IMR-90 (cell line): ENCODE measurements around the gene PABPC1L. TPM values are rescaled to one million over a fixed set of nuclear protein-coding genes. Genes with fewer than 3 reads are reported as not detected.

ENCODE experiments used
- ATAC-seq: fragments of 200-7000 bp; cut with Tn5 transposase; 2 replicates; pipeline ENCODE4 v1.9.1; 2020; ENCODE audit warnings: low read depth, mild to moderate bottlenecking, moderate library complexity
- BruUV-seq: library from RNA; stranded (reverse); fragments of 400-500 nt; replicated peaks from 2 replicates; lab custom pipeline; 2021; lab: Mats Ljungman, UMichigan
- CTCF ChIA-PET: fragments of 300-600 bp; formaldehyde crosslinking; extraction: SDS; loops from one replicate; lab custom pipeline; 2021; ENCODE audit warnings: antibody characterized with exemption; lab: Yijun Ruan, JAX
- POLR2A ChIA-PET: fragments of 300-600 bp; sonication (Branson Sonifier 250); formaldehyde crosslinking; loops from one replicate; lab custom pipeline; 2022; ENCODE audit warnings: antibody characterized with exemption; ENCODE audit not compliant: unreplicated experiment; lab: Charles Lee
- DNase-seq: peaks from one replicate; pipeline ENCODE4 v3.0.0; 2013
- H2AFZ ChIP-seq: replicated peaks from 2 replicates; pipeline ENCODE3; 2013; ENCODE audit warnings: low read length, mild to moderate bottlenecking; ENCODE audit not compliant: poor library complexity
- H2AK5ac ChIP-seq: 2 replicates; pipeline ENCODE4 v1.6.1; 2013; ENCODE audit warnings: low read depth, low read length, inconsistent platforms
- H2AK9ac ChIP-seq: replicated peaks from 2 replicates; pipeline ENCODE3; 2013; ENCODE audit warnings: mild to moderate bottlenecking, low read depth, low read length, moderate library complexity; ENCODE audit not compliant: poor library complexity
- H2BK120ac ChIP-seq: 2 replicates; pipeline ENCODE4 v1.6.1; 2013; ENCODE audit warnings: low read depth, low read length, inconsistent platforms
- H2BK15ac ChIP-seq: 3 replicates; pipeline ENCODE4 v1.6.1; 2013; ENCODE audit warnings: low read depth, low read length, inconsistent platforms
- H2BK20ac ChIP-seq: 2 replicates; pipeline ENCODE4 v1.6.1; 2013; ENCODE audit warnings: low read depth, mild to moderate bottlenecking, inconsistent platforms, low read length, moderate library complexity
- H2BK5ac ChIP-seq: 2 replicates; pipeline ENCODE4 v1.6.1; 2013; ENCODE audit warnings: mild to moderate bottlenecking, low read depth, low read length, inconsistent platforms; ENCODE audit not compliant: poor library complexity, severe bottlenecking
- H3K14ac ChIP-seq: replicated peaks from 2 replicates; pipeline ENCODE4 v1.6.1; 2013; ENCODE audit warnings: low read depth, low read length, inconsistent platforms
- H3K18ac ChIP-seq: 2 replicates; pipeline ENCODE4 v1.6.1; 2013; ENCODE audit warnings: low read depth, low read length, control low read depth
- H3K23ac ChIP-seq: 2 replicates; pipeline ENCODE4 v1.6.1; 2013; ENCODE audit warnings: low read depth, low read length, inconsistent platforms
- H3K27ac ChIP-seq: 2 replicates; pipeline ENCODE4 v1.5.1; 2013; ENCODE audit warnings: mild to moderate bottlenecking, control low read depth, low read length; ENCODE audit not compliant: insufficient read depth
- H3K27me3 ChIP-seq: 2 replicates; pipeline ENCODE4 v1.6.1; 2013; ENCODE audit warnings: low read length; ENCODE audit not compliant: control insufficient read depth, insufficient read depth
- H3K36me3 ChIP-seq: 2 replicates; pipeline ENCODE4 v1.6.1; 2013; ENCODE audit warnings: low read length, mixed read lengths; ENCODE audit not compliant: control insufficient read depth, insufficient read depth
- H3K4ac ChIP-seq: 2 replicates; pipeline ENCODE4 v1.6.1; 2013; ENCODE audit warnings: low read depth, low read length, inconsistent platforms
- H3K4me1 ChIP-seq: 2 replicates; pipeline ENCODE4 v1.6.1; 2013; ENCODE audit warnings: low read length, mixed read lengths; ENCODE audit not compliant: control insufficient read depth, insufficient read depth
- H3K4me2 ChIP-seq: 2 replicates; pipeline ENCODE4 v1.6.1; 2013; ENCODE audit warnings: low read depth, mild to moderate bottlenecking, control low read depth, low read length, moderate library complexity
- H3K4me3 ChIP-seq: 2 replicates; pipeline ENCODE4 v1.5.1; 2013; ENCODE audit warnings: low read depth, mild to moderate bottlenecking, control low read depth, low read length, moderate library complexity; ENCODE audit not compliant: insufficient read depth
- H3K56ac ChIP-seq: 2 replicates; pipeline ENCODE4 v1.6.1; 2013; ENCODE audit warnings: low read length, inconsistent platforms; ENCODE audit not compliant: insufficient read depth; ENCODE audit errors: extremely low read depth
- H3K79me1 ChIP-seq, 2 experiments: 2 replicates each; pipeline ENCODE4 v1.6.1; 2013; ENCODE audit warnings: low read length in 2 of 2, inconsistent platforms in 1 of 2, low read depth in 1 of 2
- H3K9ac ChIP-seq: 2 replicates; pipeline ENCODE4 v1.6.1; 2013; ENCODE audit warnings: low read depth, low read length, control low read depth
- H3K9me1 ChIP-seq: 2 replicates; pipeline ENCODE4 v1.6.1; 2013; ENCODE audit warnings: low read length, inconsistent platforms; ENCODE audit not compliant: insufficient read depth
- H3K9me3 ChIP-seq: 2 replicates; pipeline ENCODE4 v1.6.1; 2013; ENCODE audit warnings: low read length; ENCODE audit not compliant: control insufficient read depth, insufficient read depth
- H4K20me1 ChIP-seq: 2 replicates; pipeline ENCODE4 v1.6.1; 2013; ENCODE audit warnings: low read length, inconsistent platforms; ENCODE audit not compliant: insufficient read depth
- H4K5ac ChIP-seq: 2 replicates; pipeline ENCODE4 v1.6.1; 2013; ENCODE audit warnings: mild to moderate bottlenecking, low read depth, low read length, control low read depth
- H4K8ac ChIP-seq, 2 experiments: 2 replicates each; pipeline ENCODE4 v1.6.1; 2013; ENCODE audit warnings: low read depth in 2 of 2, low read length in 2 of 2, control low read depth in 1 of 2, inconsistent platforms in 1 of 2
- H4K91ac ChIP-seq: 2 replicates; pipeline ENCODE4 v1.6.1; 2013; ENCODE audit warnings: low read depth, low read length, inconsistent platforms; ENCODE audit not compliant: insufficient read depth
- CHD1 ChIP-seq: IDR thresholded peaks from 2 replicates; pipeline ENCODE4 v1.6.1; 2012; ENCODE audit warnings: low read depth, low read length, improper control_type of control experiment
- MAFK ChIP-seq: IDR thresholded peaks from 2 replicates; pipeline ENCODE4 v1.6.1; 2012; ENCODE audit warnings: low read depth, low read length, improper control_type of control experiment
- NFE2L2 ChIP-seq: fragments of 150-350 bp; IDR thresholded peaks from 2 replicates; pipeline ENCODE4 v1.6.1; 2016; ENCODE audit warnings: low read depth, mild to moderate bottlenecking, low read length
- RAD21 ChIP-seq: IDR thresholded peaks from 2 replicates; pipeline ENCODE4 v1.6.1; 2012; ENCODE audit warnings: low read length, improper control_type of control experiment
- RCOR1 ChIP-seq: IDR thresholded peaks from 2 replicates; pipeline ENCODE4 v1.6.1; 2012; ENCODE audit warnings: mild to moderate bottlenecking, low read length, improper control_type of control experiment; ENCODE audit not compliant: insufficient replicate concordance
- RFX5 ChIP-seq: IDR thresholded peaks from 2 replicates; pipeline ENCODE4 v1.8.0; 2012; ENCODE audit warnings: low read depth, mild to moderate bottlenecking, low read length, moderate library complexity
- WGBS, 2 experiments: methylation state at CpG; one replicate each; pipeline versions ENCODE4 v1.1.5 to v1.1.7; 2013; ENCODE audit warnings: missing lambda C conversion rate in 2 of 2; ENCODE audit not compliant: insufficient read length in 1 of 2; ENCODE audit errors: extremely low coverage in 2 of 2; 5-methylcytosine and 5-hydroxymethylcytosine counted together
- dilution Hi-C: fragments of 300-500 bp; cut with HindIII; formaldehyde crosslinking; loops from one replicate; pipeline ENCODE4 v1.14.3; 2018; ENCODE audit warnings: low sequenced_read_pairs; ENCODE audit not compliant: unreplicated experiment
- in situ Hi-C: fragments of 300-500 bp; cut with MboI; formaldehyde crosslinking; loops from 3 replicates; pipeline ENCODE4 v1.14.3; 2019; ENCODE audit warnings: low sequenced_read_pairs, inconsistent platforms, mixed read lengths
- intact Hi-C: fragments of 100-400 bp; cut with micrococcal nuclease; formaldehyde crosslinking; loops from 2 replicates; pipeline ENCODE4 v1.10.0; 2022
- polyA plus RNA-seq, 3 experiments: library from polyadenylated mRNA; depleted of rRNA; stranded (reverse); fragments of >200 nt; gene quantifications; 2 replicates each; pipeline ENCODE4 v1.2.3, GENCODE V29; 2012; ENCODE audit warnings: low replicate concordance in 1 of 3
- total RNA-seq: library from RNA; depleted of rRNA; stranded (reverse); fragments of >200 nt; gene quantifications from 2 replicates; pipeline ENCODE4 v1.2.3, GENCODE V29; 2012
- TF ChIP-seq, protein P1 (sequence below): fragments of 150-350 bp; IDR thresholded peaks from 2 replicates; pipeline ENCODE4 v1.6.1; 2016; ENCODE audit warnings: low read depth, mild to moderate bottlenecking, low read length, moderate library complexity, borderline replicate concordance
- TF ChIP-seq, protein P2 (sequence below): fragments of 150-350 bp; IDR thresholded peaks from 2 replicates; pipeline ENCODE4 v1.6.1; 2017; ENCODE audit warnings: mild to moderate bottlenecking, antibody characterized with exemption, low read length, low read depth

PABPC1L gene
- total and polyA plus RNA-seq, 2 of the 4 experiments (the other 2 are of a cell fraction): 6.1 to 82.4 TPM

DNA sequence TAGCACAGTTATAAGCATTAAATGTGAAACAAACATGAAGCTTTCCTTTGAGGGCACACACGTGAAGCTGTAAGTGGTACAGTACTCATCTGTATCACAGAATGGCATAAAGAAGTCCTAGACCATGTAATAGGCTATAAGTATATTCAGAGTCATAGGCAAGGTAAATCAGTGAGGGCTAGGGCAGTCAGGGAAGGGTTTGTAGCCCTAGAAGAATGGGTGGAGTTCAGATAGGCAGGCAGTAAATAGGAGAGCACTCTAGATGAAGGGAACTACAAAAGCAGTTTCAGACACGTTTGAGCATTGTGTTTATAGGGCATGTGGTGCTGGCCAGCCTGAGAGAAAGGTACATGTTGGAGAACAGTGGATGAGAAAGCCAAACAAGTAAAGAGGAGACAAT lies 14.9 kb upstream of the PABPC1L start:
- Histone ChIP-seq H3K4me2 (no peak overlapping the region), H3K14ac (no peak overlapping the region), H3K4me3 (no peak overlapping the region), H3K36me3 (peaks cover 4% of the 10 kb centered on the region), H2BK15ac (no peak overlapping the region), H3K9me1 (peaks cover 21% of the 10 kb centered on the region), H2BK5ac (no peak overlapping the region), H3K27ac (no peak overlapping the region), H4K91ac (no peak overlapping the region), H2BK20ac (no peak overlapping the region), H4K5ac (no peak overlapping the region), H3K79me1 (peaks cover 9 to 51% of the 10 kb centered on the region in 2 experiments; a peak in 3 of 4 replicates), H2AK9ac (no peak overlapping the region), H2BK120ac (no peak overlapping the region), H3K27me3 (no peaks in the 10 kb centered on the region), H2AFZ (no peak overlapping the region), H3K56ac (no peak overlapping the region), H3K23ac (no peak overlapping the region), H3K4ac (no peak overlapping the region), H3K9me3 (no peaks in the 10 kb centered on the region), H4K20me1 (peaks cover 95% of the 10 kb centered on the region), H4K8ac (no peak overlapping the region), H3K4me1 (peaks cover 8% of the 10 kb centered on the region), H3K9ac (no peak overlapping the region), H2AK5ac (no peak overlapping the region), H3K18ac (no peak overlapping the region)
- 72% methylated on average over 2 of the region's 2 CpGs; no CpG with 5 or more reads in 1 of the 2 experiments for WGBS, 2 experiments
- intact Hi-C loops (no loop called here), dilution Hi-C loops (no loop called here), in situ Hi-C loops (no loop called here)
- BruUV-seq: no TSS peak
- no peak for TF ChIP-seq RAD21
- TF ChIP-seq, protein P1, sequence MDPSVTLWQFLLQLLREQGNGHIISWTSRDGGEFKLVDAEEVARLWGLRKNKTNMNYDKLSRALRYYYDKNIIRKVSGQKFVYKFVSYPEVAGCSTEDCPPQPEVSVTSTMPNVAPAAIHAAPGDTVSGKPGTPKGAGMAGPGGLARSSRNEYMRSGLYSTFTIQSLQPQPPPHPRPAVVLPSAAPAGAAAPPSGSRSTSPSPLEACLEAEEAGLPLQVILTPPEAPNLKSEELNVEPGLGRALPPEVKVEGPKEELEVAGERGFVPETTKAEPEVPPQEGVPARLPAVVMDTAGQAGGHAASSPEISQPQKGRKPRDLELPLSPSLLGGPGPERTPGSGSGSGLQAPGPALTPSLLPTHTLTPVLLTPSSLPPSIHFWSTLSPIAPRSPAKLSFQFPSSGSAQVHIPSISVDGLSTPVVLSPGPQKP: no peak
- TF ChIP-seq, protein P2, sequence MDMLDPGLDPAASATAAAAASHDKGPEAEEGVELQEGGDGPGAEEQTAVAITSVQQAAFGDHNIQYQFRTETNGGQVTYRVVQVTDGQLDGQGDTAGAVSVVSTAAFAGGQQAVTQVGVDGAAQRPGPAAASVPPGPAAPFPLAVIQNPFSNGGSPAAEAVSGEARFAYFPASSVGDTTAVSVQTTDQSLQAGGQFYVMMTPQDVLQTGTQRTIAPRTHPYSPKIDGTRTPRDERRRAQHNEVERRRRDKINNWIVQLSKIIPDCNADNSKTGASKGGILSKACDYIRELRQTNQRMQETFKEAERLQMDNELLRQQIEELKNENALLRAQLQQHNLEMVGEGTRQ: no peak
- TF ChIP-seq RFX5: no peak
- no peak for TF ChIP-seq NFE2L2
- TF ChIP-seq MAFK: no peak
- no peak for TF ChIP-seq RCOR1
- no peak for TF ChIP-seq CHD1
- POLR2A ChIA-PET: no interaction called here
- no peak for ATAC-seq
- DNase-seq: no peak
- CTCF ChIA-PET: no interaction called here
